ENCODE data around the gene PCDH11Y.
"Not testable (repeated sequence)": the region's sequence is repeated elsewhere in the genome, so short reads cannot be mapped to it uniquely, and the experiment has no call there.

Gene PCDH11Y

GRCh38 chrY:5000057-5000456 lies at the start of gene PCDH11Y:
Gene PCDH11Y, plus strand, starts transcription at chrY:5000296. Its CDS starts 56,804 bp downstream, at chrY:5057100.
- DNase-seq: not testable (repeated sequence)

- not testable (repeated sequence) for DNase-seq
Observed at GRCh38 chrY:4967894-4968293, 32.2 kb upstream of the PCDH11Y start.

GRCh38 chrY:4991743-4992400 lies 8.2 kb upstream of the PCDH11Y start:
- not testable (repeated sequence) for DNase-seq

- DNase-seq: not testable (repeated sequence)
Observed at GRCh38 chrY:4994892-4995291, 5.2 kb upstream of the PCDH11Y start.

- DNase-seq: not testable (repeated sequence)
Observed at GRCh38 chrY:5002476-5003184, 2.5 kb downstream of the PCDH11Y start.

GRCh38 chrY:5038972-5039523 lies 39.0 kb downstream of the PCDH11Y start:
- not testable (repeated sequence) for DNase-seq

GRCh38 chrY:5083017-5083416 lies 82.9 kb downstream of the PCDH11Y start:
- not testable (repeated sequence) for DNase-seq

- not testable (repeated sequence) for DNase-seq
Observed at GRCh38 chrY:5182998-5183397, 182.9 kb downstream of the PCDH11Y start.

- not testable (repeated sequence) for DNase-seq
Observed at GRCh38 chrY:5215116-5215515, 215.0 kb downstream of the PCDH11Y start.

- not testable (repeated sequence) for DNase-seq
Observed at GRCh38 chrY:5324931-5325330, 324.8 kb downstream of the PCDH11Y start.

- DNase-seq: not testable (repeated sequence)
Observed at GRCh38 chrY:5342220-5342619, 342.1 kb downstream of the PCDH11Y start.

- DNase-seq: not testable (repeated sequence)
Observed at GRCh38 chrY:5543705-5544104, 543.6 kb downstream of the PCDH11Y start.

GRCh38 chrY:5638589-5638988 lies 638.5 kb downstream of the PCDH11Y start:
- not testable (repeated sequence) for DNase-seq

GRCh38 chrY:5679265-5679664 lies 679.2 kb downstream of the PCDH11Y start:
- DNase-seq: not testable (repeated sequence)

GRCh38 chrY:5708727-5709126 lies 708.6 kb downstream of the PCDH11Y start:
- DNase-seq: not testable (repeated sequence)

- DNase-seq: not testable (repeated sequence)
Observed at GRCh38 chrY:5709788-5710381, 709.8 kb downstream of the PCDH11Y start.

- not testable (repeated sequence) for DNase-seq
Observed at GRCh38 chrY:5761403-5761802, 761.3 kb downstream of the PCDH11Y start.

GRCh38 chrY:5776485-5776884 lies 776.4 kb downstream of the PCDH11Y start:
- not testable (repeated sequence) for DNase-seq
